Spleen (tissue), 11 donors: ENCODE measurements around the gene ABCA5. TPM values are rescaled to one million over a fixed set of nuclear protein-coding genes. Genes with fewer than 3 reads are reported as not detected.

Source experiments
- DNase-seq: peaks from one replicate; pipeline ENCODE4 v3.0.0-alpha.2; 2020
- H3K27ac ChIP-seq, 8 donors: fragments of 200-600 bp; sonication (generic) in 7 of 8; 1 replicate in 4 of 8; 2 replicates in 4 of 8; pipeline versions ENCODE4 v1.5.0 to v1.8.0; 2016 to 2021; ENCODE audit warnings: inconsistent platforms in 4 of 8, mild to moderate bottlenecking in 4 of 8, moderate library complexity in 1 of 8
- H3K27me3 ChIP-seq, 7 donors: fragments of 200-600 bp; sonication (generic) in 6 of 7; replicated peaks in 1 of 7; 1 replicate in 4 of 7; 2 replicates in 3 of 7; pipeline versions ENCODE4 v1.5.0 to v1.8.0; 2016 to 2021; ENCODE audit warnings: inconsistent platforms in 3 of 7, mild to moderate bottlenecking in 1 of 7
- H3K36me3 ChIP-seq, 6 donors: fragments of 200-600 bp; sonication (generic) in 5 of 6; 1 replicate in 4 of 6; 2 replicates in 2 of 6; pipeline versions ENCODE4 v1.5.0 to v1.8.0; 2016 to 2021; ENCODE audit warnings: inconsistent platforms in 2 of 6
- H3K4me1 ChIP-seq, 6 donors: fragments of 200-600 bp; sonication (generic) in 5 of 6; 1 replicate in 3 of 6; 2 replicates in 3 of 6; pipeline versions ENCODE4 v1.5.0 to v1.8.0; 2016 to 2021; ENCODE audit warnings: inconsistent platforms in 3 of 6
- H3K4me3 ChIP-seq, 8 donors: fragments of 200-600 bp; sonication (generic) in 7 of 8; 1 replicate in 4 of 8; 2 replicates in 4 of 8; pipeline versions ENCODE4 v1.5.0 to v1.8.0; 2016 to 2021; ENCODE audit warnings: inconsistent platforms in 4 of 8, mild to moderate bottlenecking in 4 of 8, moderate library complexity in 2 of 8
- H3K9me3 ChIP-seq, 8 donors: fragments of 200-600 bp; sonication (generic) in 7 of 8; 1 replicate in 4 of 8; 2 replicates in 4 of 8; pipeline versions ENCODE4 v1.5.0 to v1.8.0; 2016 to 2021; ENCODE audit warnings: inconsistent platforms in 4 of 8
- CTCF ChIP-seq, 11 experiments: fragments of 200-600 bp in 7 of 11; fragments of 450-650 bp in 4 of 11; sonication (generic) in 4 of 11; IDR thresholded peaks in 8 of 11; conservative IDR thresholded peaks in 3 of 11; 1 replicate in 7 of 11; 2 replicates in 4 of 11; pipeline versions ENCODE4 v1.4.0 to v1.8.0; 2016 to 2021; ENCODE audit warnings: antibody characterized with exemption in 11 of 11, inconsistent platforms in 4 of 11, mild to moderate bottlenecking in 1 of 11
- POLR2A ChIP-seq, 3 donors: fragments of 450-650 bp; IDR thresholded peaks; one replicate each; pipeline ENCODE4 v1.5.1; 2017; ENCODE audit warnings: antibody characterized with exemption in 3 of 3, mild to moderate bottlenecking in 1 of 3
- POLR2AphosphoS5 ChIP-seq, 3 donors: sonication (generic); formaldehyde crosslinking; IDR thresholded peaks; one replicate each; pipeline ENCODE4 v1.5.1; 2017; ENCODE audit warnings: antibody characterized with exemption in 3 of 3
- WGBS, 5 donors: extraction: QIAGEN DNeasy Blood & Tissue Kit in 3 of 5; methylation state at CpG; one replicate each; pipeline versions ENCODE4 v1.1.5 to v1.1.7; 2013 to 2018; 5-methylcytosine and 5-hydroxymethylcytosine counted together
- intact Hi-C: fragments of 100-400 bp; cut with DNase I; formaldehyde crosslinking; loops from one replicate; pipeline ENCODE4 v1.15.0; 2023; ENCODE audit warnings: low total_unique reads
- polyA plus RNA-seq, 3 donors: library from polyadenylated mRNA; stranded (reverse); fragments of 200-250 nt; gene quantifications; one replicate each; pipeline ENCODE4 v1.2.1, GENCODE V29; 2013
- total RNA-seq, 7 donors: library from RNA; depleted of rRNA in 3 of 7; stranded (reverse); fragments of >200 nt in 3 of 7; fragmentation: NEBNext Ultra II Directional in 4 of 7; extraction: Animal tissue kit (Norgen Biotek cat#: 25700) in 4 of 7; gene quantifications; one replicate each; pipeline versions ENCODE4 v1.1.0 to v1.2.1, GENCODE V29; 2016 to 2021
- donor health status: healthy with polysubstance abuse.
- donor health status: DM: no; HTN: no; CAD: no; lungs with moderate emphysema.
- donor health status: DM: no; HTN: no; CAD: no.
- donor health status: Bipolar disorder and iron deficiency.
- donor health status: healthy.
- donor health status: DM: no; HTN: no; CAD: no.
- donor health status: DM: yes; HTN: yes; CAD: no.

ABCA5 gene
- total and polyA plus RNA-seq, 10 donors = 9.5 to 43.8 (median 23.6) TPM

DNA sequence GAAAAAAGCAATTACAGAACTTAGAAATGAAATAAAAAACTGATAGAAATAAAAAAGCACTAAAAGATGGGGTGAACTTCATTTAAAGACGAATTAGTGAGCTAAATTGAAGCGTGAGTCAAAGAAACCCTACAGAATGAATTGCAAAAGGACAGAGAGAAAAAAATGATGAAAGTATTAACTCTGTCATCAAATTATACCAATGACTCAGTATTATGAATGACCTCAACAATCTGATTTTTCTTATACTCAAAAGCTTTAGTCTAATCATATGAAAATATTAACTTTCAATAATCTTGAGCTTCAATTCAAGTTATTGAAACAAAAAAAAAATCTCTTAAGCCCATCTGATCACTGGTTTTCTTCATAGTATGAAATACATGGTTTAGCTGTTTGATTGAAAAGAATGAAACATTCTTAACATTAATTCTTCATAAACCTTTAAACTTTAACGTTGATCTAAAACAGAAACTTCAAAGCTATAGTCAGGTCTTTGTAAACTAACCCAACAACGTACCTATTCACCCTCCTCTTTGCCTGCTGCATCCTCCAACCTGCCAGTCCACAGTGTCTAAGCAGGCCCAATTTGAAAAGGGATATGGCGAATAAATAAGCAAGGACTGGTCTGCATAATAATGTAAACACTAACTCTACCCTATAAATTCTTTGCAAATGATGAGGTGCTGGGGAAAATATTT, 6.6 kb downstream of the ABCA5 start:
- Histone ChIP-seq H3K27me3 (no peaks in the 10 kb centered on the region), H3K4me3 (no peak overlapping the region), H3K36me3 (no peaks in the 10 kb centered on the region), H3K27ac (no peak overlapping the region), H3K9me3 (no peaks in the 10 kb centered on the region), H3K4me1 (peaks cover 0 to 10% (median 1%) of the 10 kb centered on the region in 6 donors)
- TF ChIP-seq POLR2A (IDR thresholded peaks at IDR 0.05) (no peak), POLR2AphosphoS5 (IDR thresholded peaks at IDR 0.05) (no peak), CTCF (IDR thresholded peaks at IDR 0.05 in 8 of 11, conservative IDR thresholded peaks at IDR 0.05 in 3 of 11) (no peak)
- no peak for DNase-seq
- intact Hi-C loops = no loop called here
- 70 to 73% (median 71%) methylated on average over 5 of the region's 5 CpGs for WGBS, 5 donors

DNA sequence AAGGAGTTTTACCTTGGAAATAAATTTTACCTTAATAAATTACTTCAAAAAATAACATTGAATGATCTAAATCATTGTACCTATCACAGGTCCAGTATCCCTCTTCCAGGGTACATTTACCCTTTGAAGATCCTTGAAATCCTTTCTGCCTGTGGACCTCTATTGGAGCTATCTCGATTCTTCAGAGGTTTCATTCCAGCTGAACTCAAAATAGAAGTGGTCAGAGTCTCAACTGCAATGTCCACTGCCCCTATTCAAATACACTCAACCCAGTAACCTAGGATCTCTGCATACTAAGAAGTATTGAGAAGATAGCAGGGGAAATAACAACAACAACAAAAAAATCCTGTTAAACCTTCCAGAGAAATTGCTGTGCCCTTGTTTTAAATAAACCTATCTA, 9.3 kb downstream of the ABCA5 start:
- no peaks in the 10 kb centered on the region for H3K4me1 ChIP-seq
- intact Hi-C loops = no loop called here
- no peak for DNase-seq
- no peak overlapping the region for H3K27ac ChIP-seq
- no peak overlapping the region for H3K4me3 ChIP-seq
- H3K27me3 ChIP-seq = no peaks in the 10 kb centered on the region
- H3K36me3 ChIP-seq = no peaks in the 10 kb centered on the region
- no peaks in the 10 kb centered on the region for H3K9me3 ChIP-seq
- TF ChIP-seq POLR2AphosphoS5 (IDR thresholded peaks at IDR 0.05) = no peak
- TF ChIP-seq CTCF (IDR thresholded peaks at IDR 0.05 in 8 of 11, conservative IDR thresholded peaks at IDR 0.05 in 3 of 11) = no peak
- no peak for TF ChIP-seq POLR2A (IDR thresholded peaks at IDR 0.05)
- 91 to 100% (median 94%) methylated on average over 1 of the region's 1 CpG for WGBS, 5 donors

DNA sequence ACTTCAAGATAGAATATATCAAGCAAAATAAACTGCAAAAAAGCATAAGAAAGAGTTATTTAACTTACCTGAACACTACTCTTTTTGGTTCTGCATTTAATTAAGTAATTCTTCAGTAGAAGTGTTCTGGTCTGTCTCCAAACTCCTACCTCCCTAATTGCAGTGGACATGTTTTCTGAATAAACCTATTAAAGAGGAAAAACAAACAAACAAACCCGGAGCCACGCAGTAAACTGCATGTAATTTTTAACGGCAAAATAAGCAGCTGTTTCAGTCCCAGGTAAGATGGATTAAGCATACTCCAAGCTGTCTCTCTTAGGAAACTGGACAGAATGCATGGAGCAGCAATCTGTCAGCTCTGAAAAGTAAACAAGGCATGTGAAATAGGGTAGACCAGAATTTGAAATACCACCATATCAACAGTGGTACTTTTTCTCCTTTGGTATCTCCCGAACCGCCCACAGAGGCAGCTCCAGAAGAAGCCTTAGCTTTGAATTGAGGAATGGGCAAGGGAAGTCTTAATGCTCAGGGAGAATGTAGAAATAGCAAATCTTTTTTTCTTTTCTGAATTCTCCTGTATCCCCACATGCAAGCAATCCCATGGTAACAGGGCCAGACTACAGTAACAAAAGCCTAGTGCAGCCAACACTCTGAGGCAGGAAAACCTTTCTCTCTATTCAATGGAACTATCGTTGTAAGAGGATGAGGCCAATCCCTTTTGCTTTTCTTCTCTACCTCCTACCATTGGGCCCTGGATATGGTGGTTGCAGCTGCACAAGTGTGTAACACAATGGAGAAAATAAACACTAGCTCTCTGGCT, 12.5 kb downstream of the ABCA5 start:
- Histone ChIP-seq H3K27me3 (no peaks in the 10 kb centered on the region), H3K36me3 (peaks cover 0 to 16% (median 4%) of the 10 kb centered on the region in 6 donors), H3K4me1 (no peaks in the 10 kb centered on the region), H3K4me3 (no peak overlapping the region), H3K9me3 (no peaks in the 10 kb centered on the region), H3K27ac (no peak overlapping the region)
- WGBS, 5 donors = 80 to 89% (median 86%) methylated on average over 6 of the region's 6 CpGs
- no peak for TF ChIP-seq POLR2AphosphoS5 (IDR thresholded peaks at IDR 0.05)
- TF ChIP-seq POLR2A (IDR thresholded peaks at IDR 0.05) = no peak
- TF ChIP-seq CTCF (IDR thresholded peaks at IDR 0.05 in 8 of 11, conservative IDR thresholded peaks at IDR 0.05 in 3 of 11) = no peak
- intact Hi-C loops = no loop called here
- no peak for DNase-seq

DNA sequence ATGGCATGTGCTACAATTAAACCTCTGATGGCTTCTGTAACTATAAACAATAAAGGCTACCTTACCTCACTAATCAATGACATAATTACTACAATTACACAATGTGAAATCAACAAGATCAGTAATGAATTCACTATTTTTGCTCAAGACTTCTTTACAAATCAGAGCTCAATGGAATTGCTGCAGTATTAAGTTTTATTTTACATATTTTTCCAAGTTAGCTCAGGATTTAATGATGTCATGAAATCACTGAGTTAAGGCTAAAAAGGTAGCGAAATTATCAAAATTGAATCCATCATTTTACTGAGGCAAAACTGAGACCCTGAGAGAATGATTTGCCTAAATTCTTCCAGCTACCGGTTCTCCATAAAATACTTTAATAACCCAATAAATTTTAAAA, 21.8 kb downstream of the ABCA5 start:
- TF ChIP-seq POLR2AphosphoS5 (IDR thresholded peaks at IDR 0.05) (no peak), POLR2A (IDR thresholded peaks at IDR 0.05) (no peak), CTCF (IDR thresholded peaks at IDR 0.05 in 8 of 11, conservative IDR thresholded peaks at IDR 0.05 in 3 of 11) (no peak)
- H3K9me3 ChIP-seq = no peaks in the 10 kb centered on the region
- H3K27ac ChIP-seq = no peak overlapping the region

More for the DNA sequence above, 21.8 kb downstream of the ABCA5 start:
- intact Hi-C loops = no loop called here
- H3K36me3 ChIP-seq = peaks cover 0 to 42% (median 11%) of the 10 kb centered on the region in 6 donors
- H3K27me3 ChIP-seq = no peaks in the 10 kb centered on the region
- H3K4me1 ChIP-seq = no peaks in the 10 kb centered on the region
- WGBS, 5 donors = 90 to 98% (median 97%) methylated on average over 2 of the region's 2 CpGs
- no peak for DNase-seq
- no peak overlapping the region for H3K4me3 ChIP-seq
